HG03432 (cell line): Measurements from ENCODE around the gene SLC4A8.
"Not testable (repeated sequence)": the region's sequence is repeated elsewhere in the genome, so short reads cannot be mapped to it uniquely, and the experiment has no call there.

ENCODE experiments used
- ATAC-seq: cut with Tn5 transposase; IDR thresholded peaks from one replicate; pipeline ENCODE4 v1.9.1; 2021; ENCODE audit warnings: mild to moderate bottlenecking, moderate library complexity; ENCODE audit not compliant: unreplicated experiment

Gene SLC4A8

GRCh38 chr12:51424094-51424661 is 453 bp upstream of the SLC4A8 start:
- no peak for ATAC-seq

GRCh38 chr12:51428256-51428655 is 3.6 kb downstream of the SLC4A8 start:
- ATAC-seq, result no peak

GRCh38 chr12:51429700-51430099 is 5.1 kb downstream of the SLC4A8 start:
- ATAC-seq, result no peak

- no peak for ATAC-seq
Observed at GRCh38 chr12:51430196-51430895, 5.7 kb downstream of the SLC4A8 start.

- no peak for ATAC-seq
Observed at GRCh38 chr12:51432921-51433320, 8.3 kb downstream of the SLC4A8 start.

GRCh38 chr12:51434305-51434704 is 9.7 kb downstream of the SLC4A8 start:
- no peak for ATAC-seq

- no peak for ATAC-seq
Observed at GRCh38 chr12:51437431-51437830, 12.8 kb downstream of the SLC4A8 start.

GRCh38 chr12:51439330-51439729 is 14.7 kb downstream of the SLC4A8 start:
- no peak for ATAC-seq

GRCh38 chr12:51441583-51441982 is 17.0 kb downstream of the SLC4A8 start:
- ATAC-seq, result no peak

GRCh38 chr12:51442324-51442723 is 17.7 kb downstream of the SLC4A8 start:
- ATAC-seq, result no peak

GRCh38 chr12:51443573-51443972 is 18.9 kb downstream of the SLC4A8 start:
- no peak for ATAC-seq

GRCh38 chr12:51448618-51449256 is 24.1 kb downstream of the SLC4A8 start:
- no peak for ATAC-seq

- ATAC-seq, result no peak
Observed at GRCh38 chr12:51449580-51450246, 25.1 kb downstream of the SLC4A8 start.

GRCh38 chr12:51450333-51450732 is 25.7 kb downstream of the SLC4A8 start:
- no peak for ATAC-seq

GRCh38 chr12:51450806-51451205 is 26.2 kb downstream of the SLC4A8 start:
- no peak for ATAC-seq

- ATAC-seq, result not testable (repeated sequence)
Observed at GRCh38 chr12:51454016-51454415, 29.4 kb downstream of the SLC4A8 start.

GRCh38 chr12:51455050-51455449 is 30.4 kb downstream of the SLC4A8 start:
- not testable (repeated sequence) for ATAC-seq

- no peak for ATAC-seq
Observed at GRCh38 chr12:51458635-51459034, 34.0 kb downstream of the SLC4A8 start.

GRCh38 chr12:51460519-51460918 is 35.9 kb downstream of the SLC4A8 start:
- ATAC-seq, result no peak

- ATAC-seq, result no peak
Observed at GRCh38 chr12:51465491-51465890, 40.9 kb downstream of the SLC4A8 start.

GRCh38 chr12:51470116-51470515 is 45.5 kb downstream of the SLC4A8 start:
- ATAC-seq, result no peak
